HG02642 (cell line): Measurements from ENCODE around the gene SEMA4D.
"Not testable (repeated sequence)": the region's sequence is repeated elsewhere in the genome, so short reads cannot be mapped to it uniquely, and the experiment has no call there.

Experiments used
- ATAC-seq: cut with Tn5 transposase; IDR thresholded peaks from one replicate; pipeline ENCODE4 v1.9.1; 2021; ENCODE audit warnings: mild to moderate bottlenecking; ENCODE audit not compliant: unreplicated experiment, poor library complexity

SEMA4D gene

DNA sequence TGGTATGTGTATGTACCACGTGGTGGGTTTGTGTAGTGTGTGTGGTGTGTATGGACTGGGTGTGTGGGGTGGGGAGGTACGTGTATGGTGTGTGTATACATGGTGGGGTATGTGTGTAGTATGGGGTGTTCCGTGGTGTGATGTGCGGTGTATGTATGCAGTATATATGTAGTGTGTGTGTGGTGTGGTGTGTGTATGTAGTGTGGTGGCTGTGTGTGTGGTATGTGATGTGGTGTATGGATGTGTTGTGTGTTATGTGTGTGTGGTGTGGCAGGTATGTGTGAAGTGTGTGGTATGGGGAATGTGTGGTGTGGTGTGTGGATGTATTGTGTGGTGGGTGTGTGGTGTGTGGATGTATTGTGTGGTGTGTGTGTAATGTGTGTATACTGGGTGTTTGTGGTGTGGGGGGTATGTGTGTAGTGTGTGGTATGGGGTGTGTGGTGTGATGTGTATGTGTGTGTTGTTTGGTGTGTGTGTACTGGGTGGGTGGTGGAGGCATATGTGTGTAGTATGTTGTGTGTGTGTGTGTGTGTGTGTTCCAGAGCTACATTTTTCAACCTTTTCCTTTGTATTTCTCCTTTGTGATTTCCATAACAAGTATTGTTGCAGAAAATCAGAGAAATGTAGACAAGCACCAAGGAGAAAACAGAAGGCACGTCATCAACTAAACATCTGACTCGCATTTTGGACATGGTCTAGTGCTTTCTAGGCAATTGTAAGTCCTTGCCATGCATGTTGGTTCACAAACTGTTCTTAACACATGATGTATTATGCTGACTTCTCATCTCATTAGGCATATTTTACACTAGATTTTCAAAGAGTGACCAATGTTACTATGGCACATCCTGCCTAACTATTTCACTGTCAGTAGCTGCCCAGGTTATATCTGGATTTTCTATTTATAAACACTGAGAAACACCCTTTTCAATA, 13.2 kb downstream of the SEMA4D start:
- no peak for ATAC-seq

DNA sequence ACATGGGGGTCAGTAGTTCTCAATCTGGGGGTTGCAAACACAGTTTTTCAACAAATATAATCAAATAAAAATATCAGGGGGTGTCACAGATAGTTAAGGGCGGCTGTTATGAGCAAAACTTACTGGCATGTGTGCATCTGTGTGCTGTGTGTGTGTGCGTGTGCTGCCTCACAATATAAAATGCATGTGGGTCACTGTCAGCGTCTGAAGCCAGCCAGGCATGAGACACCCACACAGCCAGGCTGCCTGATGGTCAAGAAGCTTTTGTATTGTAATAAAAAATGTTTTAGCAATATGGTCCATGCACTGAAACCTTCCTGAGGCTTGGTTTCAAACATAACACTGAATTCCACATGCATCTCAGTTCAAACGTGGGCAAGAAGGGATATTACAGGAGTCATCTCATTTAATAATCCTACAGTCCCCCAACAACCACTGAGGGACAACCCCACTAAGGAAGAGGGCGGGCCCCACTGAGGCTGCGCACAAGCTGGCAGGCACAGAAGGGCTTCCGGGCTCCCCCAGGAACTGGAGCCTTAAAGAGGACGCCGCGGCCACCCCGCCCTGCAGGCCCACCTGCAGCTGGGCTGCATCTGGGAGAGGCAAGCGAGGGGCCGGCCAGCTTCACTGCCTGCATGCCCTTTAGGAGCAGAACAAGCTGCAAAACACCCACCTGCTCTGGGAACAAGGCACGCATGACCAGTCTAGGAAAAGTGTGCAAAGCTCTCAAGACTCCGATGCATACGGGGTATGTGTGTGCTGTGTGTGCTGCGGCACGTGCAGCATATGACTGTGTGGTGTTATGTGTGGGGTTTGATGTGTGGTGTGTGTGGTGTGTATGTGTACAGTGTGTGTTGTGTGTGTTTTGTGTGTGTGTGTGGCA, 14.1 kb downstream of the SEMA4D start:
- peak; percentile 82 for ATAC-seq

GRCh38 chr9:89482901-89483361, 15.0 kb downstream of the SEMA4D start:
- ATAC-seq, result no peak

DNA sequence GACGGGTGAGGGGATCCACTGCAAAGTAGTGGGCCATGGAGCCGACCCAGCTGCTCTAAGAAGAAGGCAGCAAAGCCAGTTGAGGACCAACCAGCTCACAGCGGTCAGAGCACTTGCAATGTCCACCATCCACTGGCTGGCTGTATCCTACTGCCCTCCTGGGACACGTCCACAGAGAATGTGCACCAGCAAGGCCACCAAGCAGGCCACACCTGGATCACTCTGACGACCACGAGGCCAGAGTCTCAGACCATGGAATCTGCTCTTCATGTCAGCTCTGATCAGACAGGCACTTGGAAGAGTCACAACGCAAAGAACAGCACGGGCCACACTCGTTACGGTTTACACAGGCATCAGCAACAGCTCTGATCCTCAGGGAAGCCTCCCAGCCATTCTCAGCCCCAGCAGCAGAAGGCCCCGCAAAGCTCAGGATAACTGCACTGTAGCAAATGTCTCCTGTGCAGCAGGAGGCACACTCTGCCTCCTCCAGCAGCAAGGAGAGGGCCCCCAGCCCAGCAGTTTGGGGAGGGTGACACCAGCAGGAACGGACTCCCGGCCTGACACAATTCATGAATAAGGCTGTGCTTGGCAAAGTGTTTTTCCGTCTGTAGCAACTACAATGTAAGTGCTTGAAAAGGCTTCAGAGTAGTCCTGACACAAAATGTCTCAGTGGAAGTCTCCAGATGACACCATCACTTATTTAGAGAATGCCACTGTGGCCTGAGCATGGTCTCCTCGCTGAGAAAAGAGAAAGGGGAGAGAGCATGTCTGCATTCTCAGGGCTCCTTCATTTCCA, 15.7 kb downstream of the SEMA4D start:
- no peak for ATAC-seq

DNA sequence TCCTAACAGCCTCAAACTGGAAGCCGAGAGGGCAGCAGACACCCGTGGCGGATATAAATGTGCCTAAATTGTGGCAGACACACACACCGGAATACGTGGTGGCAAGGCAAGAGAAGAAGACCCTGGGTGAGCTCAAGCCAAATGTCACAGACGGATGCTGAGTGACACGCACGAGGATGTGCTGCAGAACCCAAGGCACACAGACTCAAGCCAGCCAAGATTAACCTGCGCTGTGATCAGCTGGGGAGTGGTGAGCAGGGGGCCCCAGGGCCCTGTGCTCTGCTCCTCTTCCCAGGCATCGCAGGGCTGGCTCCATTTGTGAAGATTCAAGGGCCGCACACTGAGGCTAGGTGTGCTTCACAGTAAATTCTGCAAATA, 16.4 kb downstream of the SEMA4D start:
- no peak for ATAC-seq

- no peak for ATAC-seq
These were observed 16.9 kb downstream of the SEMA4D start for GRCh38 chr9:89480825-89481537.

DNA sequence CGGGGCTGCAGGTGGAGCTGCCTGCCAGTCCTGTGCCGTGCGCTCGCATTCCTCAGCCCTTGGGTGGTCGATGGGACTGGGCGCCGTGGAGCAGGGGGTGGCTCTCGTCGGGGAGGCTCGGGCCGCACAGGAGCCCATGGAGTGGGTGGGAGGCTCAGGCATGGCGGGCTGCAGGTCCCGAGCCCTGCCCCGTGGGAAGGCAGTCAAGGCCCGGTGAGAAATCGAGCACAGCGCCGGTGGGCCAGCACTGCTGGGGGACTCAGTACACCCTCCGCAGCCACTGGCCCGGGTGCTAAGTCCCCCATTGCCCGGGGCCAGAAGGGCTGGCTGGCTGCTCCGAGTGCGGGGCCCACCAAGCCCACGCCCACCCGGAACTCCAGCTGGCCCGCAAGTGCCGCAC, 17.5 kb downstream of the SEMA4D start:
- ATAC-seq, result not testable (repeated sequence)

DNA sequence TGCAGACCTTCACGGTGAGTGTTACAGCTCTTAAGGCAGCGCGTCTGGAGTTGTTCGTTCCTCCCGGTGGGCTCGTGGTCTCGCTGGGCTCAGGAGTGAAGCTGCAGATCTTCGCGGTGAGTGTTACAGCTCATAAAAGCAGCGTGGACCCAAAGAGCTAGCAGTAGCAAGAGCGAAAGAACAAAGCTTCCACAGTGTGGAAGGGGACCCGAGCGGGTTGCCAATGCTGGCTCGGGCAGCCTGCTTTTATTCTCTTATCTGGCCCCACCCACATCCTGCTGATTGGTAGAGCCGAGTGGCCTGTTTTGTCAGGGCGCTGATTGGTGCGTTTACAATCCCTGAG, 18.3 kb downstream of the SEMA4D start:
- ATAC-seq, result not testable (repeated sequence)

DNA sequence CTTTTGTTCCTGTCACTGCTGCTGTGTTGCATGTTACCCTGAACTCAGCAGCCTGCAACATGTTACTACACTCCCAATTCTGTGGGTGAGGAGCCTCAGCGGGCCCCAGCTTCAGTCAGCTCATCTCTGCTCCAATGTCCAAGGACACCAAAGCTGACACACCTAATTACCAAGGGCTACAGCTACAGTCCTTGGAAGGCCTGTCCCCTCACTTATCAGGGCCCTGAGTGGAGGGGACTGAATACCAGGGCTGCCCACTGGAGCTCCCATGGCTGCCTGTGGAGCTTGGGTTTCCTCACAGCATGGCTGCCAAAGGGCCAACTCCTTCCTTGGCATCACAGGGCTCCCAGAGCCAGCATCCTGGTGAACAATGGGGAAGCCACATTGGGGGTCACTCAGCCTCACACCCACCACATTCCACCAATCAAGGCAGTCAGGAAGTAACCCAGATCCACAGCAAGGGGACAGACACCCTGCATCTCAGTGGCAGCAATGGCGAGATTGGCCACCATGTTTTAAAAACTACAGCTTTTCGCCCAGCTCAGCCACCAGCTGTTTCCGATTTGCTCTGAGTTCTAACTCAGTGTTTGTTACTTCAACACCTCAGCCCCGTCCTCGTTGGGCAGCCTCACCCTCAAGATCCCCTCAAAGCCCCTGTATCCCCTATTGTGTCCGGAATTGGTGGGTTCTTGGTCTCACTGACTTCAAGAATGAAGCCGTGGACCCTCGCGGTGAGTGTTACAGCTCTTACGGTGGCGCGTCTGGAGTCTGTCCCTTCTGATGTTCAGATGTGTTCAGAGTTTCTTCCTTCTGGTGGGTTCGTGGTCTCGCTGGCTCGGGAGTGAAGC, 18.9 kb downstream of the SEMA4D start:
- no peak for ATAC-seq

- no peak for ATAC-seq
These were observed 19.9 kb downstream of the SEMA4D start for GRCh38 chr9:89477811-89478630.

DNA sequence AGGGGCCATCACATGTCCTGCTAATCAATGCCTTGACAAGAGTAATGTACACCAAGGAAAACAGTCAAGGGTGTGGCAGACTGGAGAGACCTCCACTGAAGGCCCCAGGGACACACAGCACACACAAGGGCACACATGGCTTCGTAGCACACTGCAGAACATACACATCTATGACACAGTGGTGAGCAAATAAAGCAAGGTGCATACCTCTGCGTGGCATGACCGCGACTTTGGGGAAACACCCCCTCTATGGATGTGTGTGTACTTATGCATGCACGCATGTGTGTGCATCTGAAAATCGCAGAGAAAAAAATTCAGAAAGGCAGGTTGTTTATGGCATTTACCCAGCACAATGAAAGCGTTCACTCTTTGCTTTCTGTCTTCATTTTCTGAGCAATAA, 20.5 kb downstream of the SEMA4D start:
- ATAC-seq, result no peak

DNA sequence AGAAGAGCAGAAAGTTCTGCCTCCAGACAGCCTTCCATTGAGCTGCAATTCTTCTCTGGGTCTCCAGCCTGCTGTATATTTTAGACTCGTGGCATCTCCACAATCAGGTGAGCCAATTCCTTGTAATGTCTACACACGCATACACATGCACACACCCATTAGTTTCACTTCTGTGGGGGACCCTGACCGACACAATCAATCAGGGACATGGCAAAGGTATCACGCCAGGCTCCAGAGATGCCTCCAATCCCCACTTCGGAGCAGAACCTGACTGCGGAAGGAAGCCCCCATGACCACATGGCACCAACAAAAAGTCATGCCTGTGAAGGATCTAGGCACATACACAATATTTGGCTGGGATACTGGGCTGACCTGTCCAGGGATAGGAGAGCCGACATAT, 21.4 kb downstream of the SEMA4D start:
- ATAC-seq, result no peak

GRCh38 chr9:89475891-89476440, 21.9 kb downstream of the SEMA4D start:
- ATAC-seq, result no peak

GRCh38 chr9:89474939-89475338, 23.0 kb downstream of the SEMA4D start:
- no peak for ATAC-seq

GRCh38 chr9:89473762-89474469, 24.0 kb downstream of the SEMA4D start:
- no peak for ATAC-seq

DNA sequence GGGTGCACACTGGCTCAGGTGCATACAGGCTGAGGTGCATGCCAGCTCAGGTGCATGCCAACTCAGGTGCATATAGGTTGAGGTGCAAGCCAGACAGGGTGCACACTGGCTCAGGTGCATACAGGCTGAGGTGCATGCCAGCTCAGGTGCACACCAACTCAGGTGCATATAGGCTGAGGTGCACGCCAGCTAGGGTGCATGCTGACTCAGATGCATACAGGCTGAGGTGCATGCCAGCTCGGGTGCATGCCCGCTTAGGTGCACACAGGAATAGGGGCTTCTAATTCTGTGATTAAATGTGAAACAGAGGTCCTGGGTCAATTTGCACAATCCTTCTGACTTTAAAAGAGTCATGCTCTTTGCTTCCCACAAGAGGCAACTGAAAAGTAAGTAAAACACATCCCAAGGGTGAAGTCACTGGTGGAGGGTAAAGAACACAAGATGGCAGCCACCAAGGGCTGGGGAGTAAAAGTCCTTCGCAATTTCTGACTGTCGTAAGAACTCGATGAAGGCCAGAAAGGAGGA, 26.1 kb downstream of the SEMA4D start:
- not testable (repeated sequence) for ATAC-seq

DNA sequence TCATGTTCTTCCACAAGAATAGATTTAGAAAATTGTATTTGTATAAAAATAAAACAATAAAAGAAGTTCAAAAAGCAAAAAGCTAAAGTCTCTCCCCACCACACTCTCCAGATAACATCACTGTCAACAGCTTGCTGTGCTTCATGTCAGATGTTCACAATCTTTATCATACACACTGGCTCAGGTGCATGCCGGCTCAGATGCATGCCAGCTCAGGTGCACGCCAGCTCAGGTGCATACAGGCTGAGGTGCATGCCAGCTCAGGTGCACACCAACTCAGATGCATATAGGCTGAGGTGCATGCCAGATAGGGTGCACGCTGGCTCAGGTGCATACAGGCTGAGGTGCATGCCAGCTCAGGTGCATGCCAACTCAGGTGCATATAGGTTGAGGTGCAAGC, 26.5 kb downstream of the SEMA4D start:
- ATAC-seq, result no peak
